ENCODE results near the gene NKD2. TPM values are rescaled to one million over a fixed set of nuclear protein-coding genes. Genes with fewer than 3 reads are reported as not detected.

Gene NKD2
- total and polyA plus RNA-seq, 2 experiments from 2014 or later: not detected

GRCh38 chr5:1056611-1057484 lies 48.2 kb downstream of the NKD2 start:
- TF ChIP-seq EZH2 (IDR thresholded peaks at IDR 0.05; ENCODE audit: insufficient read depth, poor library complexity, severe bottlenecking) (no peak), EZH2phosphoT487 (IDR thresholded peaks at IDR 0.05; ENCODE audit: insufficient read depth, low read depth) (no peak)

GRCh38 chr5:1057485-1058082 lies 49.0 kb downstream of the NKD2 start:
- H3K9me3 ChIP-seq (ENCODE audit: low read depth): no peaks in the 10 kb centered on the region
- no peak overlapping the region for H2AFZ ChIP-seq
- no peak overlapping the region for H3K9ac ChIP-seq
- no peaks in the 10 kb centered on the region for H3K4me1 ChIP-seq (ENCODE audit: insufficient read depth)
- H4K20me1 ChIP-seq (ENCODE audit: insufficient read depth): no peaks in the 10 kb centered on the region
- H3F3A ChIP-seq (ENCODE audit: insufficient read depth): no peaks in the 10 kb centered on the region
- no peak overlapping the region for H3K4me2 ChIP-seq (ENCODE audit: unreplicated experiment)
- in situ Hi-C loops (cut with MboI): no loop called here
- no peak overlapping the region for H3K4me3 ChIP-seq
- TF ChIP-seq EZH2phosphoT487 (IDR thresholded peaks at IDR 0.05; ENCODE audit: insufficient read depth, low read depth) (no peak), EZH2 (IDR thresholded peaks at IDR 0.05; ENCODE audit: insufficient read depth, poor library complexity, severe bottlenecking) (no peak)
- H3K27ac ChIP-seq: no peak overlapping the region
- no peaks in the 10 kb centered on the region for H3K27me3 ChIP-seq (replicated peaks; ENCODE audit: insufficient read depth)
- WGBS, 2 experiments (ENCODE audit: low coverage in 1 of 2, low lambda C conversion rate in 2 of 2, missing lambda C conversion rate in 2 of 2): 80 to 90% methylated on average over 23 to 26 of the region's 36 CpGs
- no peaks in the 10 kb centered on the region for H3K9me2 ChIP-seq (ENCODE audit: insufficient read depth)
- H3K79me2 ChIP-seq (ENCODE audit: insufficient read depth): no peaks in the 10 kb centered on the region
- no peaks in the 10 kb centered on the region for H3K36me3 ChIP-seq (ENCODE audit: low read depth)
- DNase-seq: no peak

More at GRCh38 chr5:1056611-1057484, 48.2 kb downstream of the NKD2 start:
- H4K20me1 ChIP-seq (ENCODE audit: insufficient read depth): no peaks in the 10 kb centered on the region
- H3K4me3 ChIP-seq: no peak overlapping the region
- no peak overlapping the region for H3K4me2 ChIP-seq (ENCODE audit: unreplicated experiment)
- no peaks in the 10 kb centered on the region for H3K4me1 ChIP-seq (ENCODE audit: insufficient read depth)
- in situ Hi-C loops (cut with MboI): no loop called here
- no peaks in the 10 kb centered on the region for H3F3A ChIP-seq (ENCODE audit: insufficient read depth)
- no peaks in the 10 kb centered on the region for H3K9me2 ChIP-seq (ENCODE audit: insufficient read depth)
- no peaks in the 10 kb centered on the region for H3K36me3 ChIP-seq (ENCODE audit: low read depth)
- H3K9me3 ChIP-seq (ENCODE audit: low read depth): no peaks in the 10 kb centered on the region
- no peak overlapping the region for H3K9ac ChIP-seq
- no peaks in the 10 kb centered on the region for H3K79me2 ChIP-seq (ENCODE audit: insufficient read depth)
- H3K27ac ChIP-seq: no peak overlapping the region
- H3K27me3 ChIP-seq (replicated peaks; ENCODE audit: insufficient read depth): no peaks in the 10 kb centered on the region
- H2AFZ ChIP-seq: no peak overlapping the region
- DNase-seq: no peak
- 86 to 87% methylated on average over 26 of the region's 27 CpGs for WGBS, 2 experiments (ENCODE audit: low coverage in 1 of 2, low lambda C conversion rate in 2 of 2, missing lambda C conversion rate in 2 of 2)

GRCh38 chr5:1058083-1058945 lies 49.7 kb downstream of the NKD2 start:
- Histone ChIP-seq H3K4me3 (no peak overlapping the region), H2AFZ (no peak overlapping the region), H3K27me3 (replicated peaks; ENCODE audit: insufficient read depth) (no peaks in the 10 kb centered on the region), H3F3A (ENCODE audit: insufficient read depth) (no peaks in the 10 kb centered on the region), H3K27ac (no peak overlapping the region), H4K20me1 (ENCODE audit: insufficient read depth) (no peaks in the 10 kb centered on the region), H3K9me2 (ENCODE audit: insufficient read depth) (no peaks in the 10 kb centered on the region), H3K79me2 (ENCODE audit: insufficient read depth) (no peaks in the 10 kb centered on the region), H3K4me1 (ENCODE audit: insufficient read depth) (no peaks in the 10 kb centered on the region), H3K9ac (no peak overlapping the region), H3K4me2 (ENCODE audit: unreplicated experiment) (no peak overlapping the region), H3K36me3 (ENCODE audit: low read depth) (no peaks in the 10 kb centered on the region), H3K9me3 (ENCODE audit: low read depth) (no peaks in the 10 kb centered on the region)
- WGBS, 2 experiments (ENCODE audit: low coverage in 1 of 2, low lambda C conversion rate in 2 of 2, missing lambda C conversion rate in 2 of 2): 92 to 93% methylated on average over 33 to 36 of the region's 36 CpGs
- in situ Hi-C loops (cut with MboI): no loop called here
- no peak for TF ChIP-seq EZH2 (IDR thresholded peaks at IDR 0.05; ENCODE audit: insufficient read depth, poor library complexity, severe bottlenecking)
- no peak for TF ChIP-seq EZH2phosphoT487 (IDR thresholded peaks at IDR 0.05; ENCODE audit: insufficient read depth, low read depth)
- DNase-seq: no peak
